Effector CD8-positive, alpha-beta T cell (primary cell): ENCODE data around the gene MYO15A.
A peak's percentile ranks its signal among the peaks of the same experiment; 100 is the strongest.
"Not testable (repeated sequence)": the region's sequence is repeated elsewhere in the genome, so short reads cannot be mapped to it uniquely, and the experiment has no call there.

Experiments
- DNase-seq: peaks from one replicate; lab custom pipeline; 2025; lab: John Stamatoyannopoulos, UW

Gene MYO15A

DNA sequence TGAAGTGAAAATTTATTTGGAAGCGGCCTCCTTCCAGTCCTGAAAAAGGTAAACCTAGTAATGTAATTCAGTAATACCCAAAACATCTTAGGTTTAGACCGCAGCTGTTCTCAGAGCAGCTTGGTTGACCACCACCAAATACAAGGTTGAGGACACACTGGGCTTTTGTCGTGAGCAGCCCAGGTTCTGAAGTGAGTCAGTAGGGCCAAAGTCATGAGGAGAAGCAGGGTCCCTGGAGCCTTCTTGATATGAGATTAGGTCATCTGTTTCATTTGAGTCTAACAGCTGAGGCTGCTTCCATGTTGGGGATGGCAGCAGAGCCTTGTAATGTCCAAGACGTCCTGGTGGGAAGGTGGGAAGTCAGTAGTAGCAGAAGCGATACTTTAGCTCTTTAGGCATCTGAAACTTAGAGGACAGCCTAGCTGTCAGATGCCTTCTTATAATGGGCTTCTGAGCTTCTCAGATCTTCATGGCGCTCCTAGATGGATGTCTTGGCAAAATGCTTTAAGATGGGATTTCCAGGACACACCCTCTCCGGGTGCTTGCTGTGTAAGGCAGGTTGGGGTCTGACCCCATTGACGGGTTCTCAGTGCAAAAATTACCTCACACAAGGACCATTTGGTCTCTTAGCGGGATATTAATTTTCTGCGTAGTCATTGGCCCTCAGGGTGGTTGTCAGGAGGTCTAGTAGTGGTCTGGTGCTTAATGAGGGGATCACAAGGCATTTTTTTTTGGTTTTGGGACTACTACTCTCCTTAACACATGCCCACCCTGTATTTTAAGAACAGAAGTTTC lies 77.5 kb downstream of the MYO15A start:
- DNase-seq: no peak

DNA sequence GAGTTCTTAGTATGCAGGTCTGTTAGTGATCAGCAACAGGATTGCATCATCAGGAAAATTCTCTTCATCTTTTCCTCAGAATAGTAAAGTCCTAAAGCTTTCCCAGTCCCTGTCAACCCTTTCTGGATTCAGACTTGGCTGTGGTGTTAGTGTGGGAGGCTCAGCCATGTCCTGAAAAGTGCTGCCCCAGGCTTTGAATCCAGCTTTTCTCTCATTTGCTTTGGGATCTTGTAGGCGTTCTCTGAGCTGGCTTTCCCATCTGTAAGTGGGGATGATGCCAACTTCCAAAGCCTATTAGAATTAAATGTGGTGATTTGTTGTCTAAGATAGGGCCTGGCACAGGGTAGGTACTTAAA lies 78.0 kb downstream of the MYO15A start:
- no peak for DNase-seq

DNA sequence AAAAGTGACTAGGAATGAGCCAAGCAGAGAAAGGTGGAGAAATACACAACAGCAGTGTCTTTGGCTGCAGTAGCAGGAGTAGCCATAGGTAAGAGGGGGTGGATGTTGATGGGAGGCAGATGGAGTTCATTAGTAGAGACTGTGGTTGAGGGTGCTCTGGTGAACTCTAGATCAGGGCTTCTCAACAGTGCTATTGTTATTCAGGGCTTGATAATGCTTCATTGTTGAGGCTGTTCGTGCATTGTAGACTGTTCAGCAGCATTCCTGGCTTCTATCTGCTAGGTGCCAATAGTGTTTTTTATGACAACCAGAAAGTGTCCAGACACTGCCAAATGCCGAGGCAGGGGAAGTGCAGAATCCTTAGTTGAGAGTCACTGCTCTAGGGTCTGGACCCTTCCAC lies 78.7 kb downstream of the MYO15A start:
- no peak for DNase-seq

- no peak for DNase-seq
Measured at GRCh38 chr17:18187821-18188761, 79.5 kb downstream of the MYO15A start.

DNA sequence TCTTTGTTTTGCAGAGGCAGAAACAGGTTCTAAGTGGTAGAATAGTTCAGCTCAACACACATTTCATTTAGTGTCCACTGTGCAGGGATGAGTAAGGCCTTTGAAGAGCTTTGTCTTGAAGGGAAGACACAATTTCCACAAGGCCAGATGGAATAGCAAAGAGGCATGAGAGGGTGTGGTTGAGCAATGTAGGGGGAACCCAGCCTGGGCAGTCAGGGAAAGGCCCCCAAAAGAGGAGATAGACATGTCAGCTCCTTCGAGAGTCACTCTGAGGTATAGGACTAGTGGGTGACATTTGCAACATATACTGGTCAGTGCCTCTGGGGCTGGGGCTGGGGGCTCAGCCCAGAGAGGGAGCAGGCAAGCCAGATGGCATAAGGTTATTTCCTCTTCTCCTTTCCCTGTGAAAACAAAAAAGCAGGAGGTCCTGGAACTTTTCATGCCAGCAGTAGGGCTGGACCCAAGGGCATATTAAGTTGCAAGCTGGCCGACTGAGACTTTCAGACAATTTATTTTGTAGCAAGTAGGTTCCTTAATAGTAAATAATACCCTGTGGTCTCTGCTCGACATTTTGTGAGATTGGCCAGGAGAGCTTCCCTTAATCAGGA lies 82.2 kb downstream of the MYO15A start:
- no peak for DNase-seq

DNA sequence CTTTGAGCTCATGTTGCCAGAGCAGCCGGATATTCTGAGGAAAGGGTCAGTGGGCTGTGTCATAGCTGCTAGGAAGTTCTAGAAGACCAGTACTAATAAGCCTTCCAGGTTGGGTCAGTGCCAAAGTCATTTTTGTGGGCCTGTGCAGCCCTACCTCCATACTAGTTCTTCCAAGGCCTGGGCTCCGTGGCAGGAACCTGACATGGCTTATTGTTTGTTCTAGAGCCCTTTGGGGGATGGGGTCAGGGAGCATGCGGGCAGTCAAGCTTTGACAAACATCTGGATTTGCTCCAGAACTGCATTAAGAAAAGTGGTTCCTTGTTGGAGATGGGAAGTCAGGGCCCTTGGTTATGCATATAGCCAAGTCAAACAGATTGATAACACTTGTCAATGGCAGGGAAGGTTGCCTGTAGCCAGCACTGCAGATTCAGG lies 82.7 kb downstream of the MYO15A start:
- no peak for DNase-seq

DNA sequence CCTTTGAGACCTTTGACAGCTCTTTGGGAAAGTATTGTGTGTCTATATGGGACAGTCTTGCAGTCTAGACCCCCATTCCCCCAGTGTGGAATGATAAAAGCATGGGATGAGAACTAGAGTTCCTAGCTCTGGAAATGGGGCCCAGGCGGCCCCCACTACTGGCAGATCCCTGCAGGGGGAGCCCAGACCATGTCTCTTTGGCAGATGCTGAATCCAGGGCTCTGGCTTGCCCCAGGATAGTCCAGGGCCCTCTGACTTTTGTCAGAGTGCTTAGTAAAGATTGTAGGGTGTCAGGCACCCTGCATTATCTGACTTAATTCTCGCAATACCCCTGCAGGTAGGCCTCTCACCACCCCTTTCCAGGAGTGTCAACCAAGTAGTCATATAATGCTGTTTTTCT lies 83.4 kb downstream of the MYO15A start:
- no peak for DNase-seq

GRCh38 chr17:18194394-18194793 lies 85.8 kb downstream of the MYO15A start:
- no peak for DNase-seq

DNA sequence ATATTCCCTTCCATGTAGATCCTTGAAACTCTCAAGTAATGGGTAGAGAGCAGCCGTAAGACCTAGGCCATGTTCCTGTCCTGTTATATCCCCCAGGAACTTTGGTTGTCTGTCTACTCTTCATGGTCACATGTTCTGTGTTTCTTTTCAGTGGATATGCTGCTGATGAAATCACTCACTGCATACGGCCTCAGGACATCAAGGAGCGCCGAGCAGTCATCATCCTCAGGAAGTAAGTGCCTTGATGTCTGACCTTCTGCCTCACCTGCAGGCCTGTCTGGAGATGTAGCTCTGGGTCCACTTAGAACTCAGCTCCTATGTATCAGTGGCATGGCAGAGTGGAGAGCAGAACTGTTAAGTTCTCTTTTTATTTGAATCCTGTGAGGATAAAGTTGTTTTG lies 86.2 kb downstream of the MYO15A start:
- no peak for DNase-seq

DNA sequence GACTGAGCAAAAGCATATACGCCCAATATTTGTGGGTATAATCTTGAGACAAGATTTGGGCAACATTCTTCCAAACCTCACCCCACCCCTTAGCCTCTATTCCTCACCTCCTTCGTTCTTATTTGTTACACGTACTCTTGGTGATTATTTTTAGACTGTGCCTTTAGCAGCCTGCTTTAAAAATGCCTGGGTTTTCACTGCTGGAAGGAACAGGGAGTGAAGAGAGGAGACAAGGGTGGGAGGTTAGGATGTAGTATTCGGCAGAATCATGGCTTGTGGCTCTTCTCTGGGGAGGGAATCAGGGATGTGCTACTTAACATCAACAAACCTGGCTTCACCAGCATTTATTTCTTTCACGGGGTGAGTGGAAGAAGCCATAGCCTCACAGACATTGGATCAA lies 86.7 kb downstream of the MYO15A start:
- DNase-seq: no peak

- no peak for DNase-seq
Measured at GRCh38 chr17:18197535-18198194, 89.1 kb downstream of the MYO15A start.

DNA sequence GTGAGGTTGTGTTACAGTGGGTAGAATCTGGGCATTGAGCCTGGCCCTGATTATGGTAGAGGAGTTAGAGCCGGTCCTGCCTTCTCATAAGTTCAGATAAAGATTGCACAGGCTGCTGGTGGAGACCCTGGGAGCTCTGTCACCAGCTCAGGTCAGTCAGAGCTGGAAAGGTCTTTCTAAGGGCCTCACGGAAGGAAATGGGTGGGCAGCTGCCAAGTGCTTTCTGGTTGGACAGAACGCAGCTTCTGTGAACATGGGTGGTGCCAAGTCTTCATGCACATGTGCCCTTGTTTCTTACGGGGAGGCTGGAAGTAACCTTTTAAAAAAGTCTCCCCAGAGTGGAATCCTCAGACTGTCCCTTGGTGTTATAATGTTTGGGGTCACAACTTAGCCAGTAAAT lies 90.0 kb downstream of the MYO15A start:
- DNase-seq: no peak

GRCh38 chr17:18201108-18201507 lies 92.6 kb downstream of the MYO15A start:
- DNase-seq: no peak

GRCh38 chr17:18203308-18203707 lies 94.8 kb downstream of the MYO15A start:
- DNase-seq: no peak

GRCh38 chr17:18205861-18206260 lies 97.3 kb downstream of the MYO15A start:
- DNase-seq: no peak

GRCh38 chr17:18206962-18207361 lies 98.4 kb downstream of the MYO15A start:
- DNase-seq: no peak

- DNase-seq: no peak
Measured at GRCh38 chr17:18208092-18208491, 99.5 kb downstream of the MYO15A start.

DNA sequence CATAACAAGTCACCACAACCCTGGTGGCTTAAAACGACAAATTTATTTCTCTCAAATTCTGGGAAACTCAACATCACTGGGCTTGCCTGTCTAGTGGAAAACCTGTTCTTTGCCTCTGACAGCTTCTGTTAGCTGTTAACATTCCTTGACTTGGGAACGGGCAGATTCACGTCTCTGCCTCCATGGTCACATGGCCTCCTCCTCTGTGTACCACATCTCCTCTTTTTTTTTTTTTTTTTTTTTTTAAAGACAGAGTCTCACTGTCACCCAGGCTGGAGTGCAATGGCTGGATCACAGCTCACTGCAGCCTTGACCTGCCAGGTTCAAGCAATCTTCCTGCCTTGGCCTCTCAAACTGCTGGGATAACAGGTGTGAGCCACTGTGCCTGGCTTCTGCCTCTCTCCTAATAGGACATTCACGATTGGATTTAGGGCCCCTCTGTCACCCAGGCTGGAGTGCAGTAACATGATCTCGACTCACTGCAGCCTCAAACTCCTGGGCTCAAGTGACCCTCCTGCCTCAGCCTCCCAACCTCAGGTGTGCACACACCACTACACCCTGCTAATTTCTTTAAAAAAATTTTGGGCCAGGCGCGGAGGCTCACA lies 105.2 kb downstream of the MYO15A start:
- no peak for DNase-seq

DNA sequence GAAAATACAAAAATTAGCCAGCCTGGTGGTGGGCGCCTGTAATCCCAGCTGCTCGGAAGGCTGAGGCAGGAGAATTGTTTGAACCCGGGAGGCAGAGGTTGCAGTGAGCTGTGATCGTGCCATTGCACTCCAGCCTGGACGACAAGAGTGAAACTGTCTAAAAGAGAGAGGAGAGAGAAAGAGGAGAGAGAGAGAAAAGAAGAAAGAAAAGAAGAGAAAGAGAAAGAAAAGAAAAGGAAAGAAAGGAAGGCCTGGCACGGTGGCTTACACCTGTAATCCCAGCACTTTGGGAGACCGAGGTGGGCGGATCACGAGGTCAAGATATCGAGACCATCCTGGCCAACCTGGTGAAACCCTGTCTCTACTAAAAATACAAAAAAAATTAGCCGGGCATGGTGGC lies 108.3 kb downstream of the MYO15A start:
- not testable (repeated sequence) for DNase-seq

- peak; percentile 59 for DNase-seq
Measured at GRCh38 chr17:18217412-18218015, 109.0 kb downstream of the MYO15A start.

DNA sequence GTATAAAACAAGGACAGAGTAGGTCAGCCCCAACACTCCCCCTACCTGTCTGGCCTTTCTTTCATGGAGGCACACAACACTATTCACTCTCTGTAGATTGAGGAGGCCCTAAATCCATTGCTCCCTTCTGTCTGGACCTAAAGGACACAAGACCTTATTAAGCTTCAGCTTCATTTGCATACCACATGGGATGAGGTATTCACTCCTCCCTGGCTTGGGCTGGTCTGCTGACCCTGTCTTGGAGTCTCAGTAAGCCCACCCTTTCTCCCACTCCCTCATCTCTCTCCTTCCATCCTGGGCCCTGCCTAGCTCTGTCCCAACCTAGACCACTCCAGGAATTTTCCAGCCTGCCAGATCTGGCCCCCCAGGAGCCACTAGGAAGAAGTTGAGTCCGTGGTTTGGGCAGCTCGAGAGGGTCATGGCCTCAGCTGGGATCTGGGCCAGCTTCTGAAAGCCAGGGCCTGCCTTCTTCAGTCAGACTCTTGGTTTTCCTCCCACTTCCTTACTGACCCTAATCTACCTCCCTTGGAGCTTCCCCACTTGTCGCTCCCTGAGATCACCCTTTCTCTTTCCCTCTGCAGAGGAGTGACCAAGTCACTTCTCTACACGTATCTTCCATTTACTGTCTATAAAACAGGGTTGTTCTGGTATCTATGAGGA lies 110.3 kb downstream of the MYO15A start:
- no peak for DNase-seq
